ENCODE measurements around the gene DDX19B.
"Not testable (repeated sequence)": the region's sequence is repeated elsewhere in the genome, so short reads cannot be mapped to it uniquely, and the experiment has no call there.

The DDX19B gene

DNA sequence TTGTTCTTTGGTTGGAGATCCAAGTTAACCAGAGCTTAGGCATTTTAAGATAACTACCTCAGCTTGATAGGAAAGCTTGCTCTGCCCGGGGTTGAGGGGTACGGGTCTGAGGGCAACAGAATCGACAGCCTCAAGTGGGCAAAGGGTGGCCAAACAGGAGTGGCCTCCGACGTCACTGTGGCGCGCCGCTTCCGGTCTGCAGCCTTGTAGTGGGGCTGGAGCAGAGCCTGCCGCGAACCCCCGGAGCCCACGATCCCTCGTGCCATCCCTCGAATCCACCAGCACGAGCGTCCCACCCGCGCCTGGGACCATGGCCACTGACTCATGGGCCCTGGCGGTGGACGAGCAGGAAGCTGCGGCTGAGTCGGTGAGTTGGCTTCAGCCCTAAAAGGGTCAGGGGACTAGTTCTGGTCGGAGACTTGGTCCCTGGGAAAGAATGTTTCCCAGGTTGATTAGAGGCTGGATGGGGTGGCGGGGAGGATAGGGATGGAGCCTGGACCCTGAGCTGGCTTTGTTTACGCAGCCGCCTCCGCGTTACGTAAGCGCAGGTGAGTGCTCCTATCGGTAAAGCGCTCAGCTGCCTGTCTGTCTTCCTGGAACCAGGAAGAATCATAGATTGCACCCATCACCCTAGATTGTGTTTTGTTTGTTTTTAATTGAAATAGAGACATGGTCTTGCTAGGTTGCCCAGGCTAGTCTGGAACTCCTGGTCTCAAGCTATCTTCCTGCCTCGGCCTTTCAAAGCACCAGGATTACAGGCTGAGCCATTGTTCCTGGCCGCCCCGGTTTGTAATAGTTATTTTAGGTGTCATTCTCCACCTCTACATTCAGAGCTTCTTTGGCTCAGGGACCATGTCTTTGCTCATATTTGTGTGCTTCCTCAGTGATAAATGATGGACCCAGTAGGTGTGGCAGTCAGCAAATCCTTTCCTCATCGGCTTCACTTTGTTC, at the start of gene DDX19B:
TSS of gene DDX19B (plus strand) at position 199 of the 951 bp plus-strand sequence. CDS start at position 311, 112 bp downstream.
- DNase-seq: peak; percentile 18 to 84 (median 63)

- not testable (repeated sequence) for DNase-seq
Observed at GRCh38 chr16:70249697-70250096, 49.3 kb upstream of the DDX19B start.

- peak in 2 of 14 donors; percentile 30 to 43 for DNase-seq
Observed at GRCh38 chr16:70250748-70251628, 48.0 kb upstream of the DDX19B start.

GRCh38 chr16:70251629-70252354, 47.2 kb upstream of the DDX19B start, which contains the start of gene EXOSC6:
Gene EXOSC6 (minus strand): TSS chr16:70251940. CDS start chr16:70251900, 40 bp downstream.
- peak; percentile 20 to 92 (median 84) for DNase-seq

DNA sequence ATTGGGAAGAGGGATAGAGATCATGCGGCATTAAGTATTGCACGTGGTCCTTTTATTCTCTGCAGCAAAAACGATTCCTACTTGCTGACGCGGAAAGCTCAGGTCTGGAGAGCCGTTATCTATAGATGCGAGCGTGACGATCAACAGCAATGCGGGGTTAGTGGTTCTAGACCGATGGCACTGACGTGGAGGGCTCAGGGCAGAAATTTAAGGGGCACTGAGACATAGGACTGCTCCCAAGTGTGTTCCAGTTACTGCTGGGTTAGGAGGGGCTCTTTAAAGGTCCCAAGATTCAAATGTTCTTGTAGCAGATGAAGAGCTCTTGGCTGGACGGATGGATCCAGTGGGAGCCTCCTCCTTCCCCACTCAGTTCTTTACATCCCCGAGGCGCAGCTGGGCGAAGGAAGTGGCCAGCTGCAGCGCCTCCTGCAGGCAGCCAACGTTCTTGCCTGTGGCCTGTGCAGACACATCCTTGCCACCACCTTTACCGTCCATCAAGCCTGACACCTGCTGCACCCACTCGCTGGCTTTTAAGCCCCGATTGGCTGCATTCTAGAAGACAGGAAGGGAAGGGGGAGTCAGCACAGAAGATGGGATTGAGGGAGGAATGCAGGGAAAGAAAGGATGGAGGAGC, 46.5 kb upstream of the DDX19B start:
- peak in 1 of 14 donors; percentile 5 for DNase-seq

DNA sequence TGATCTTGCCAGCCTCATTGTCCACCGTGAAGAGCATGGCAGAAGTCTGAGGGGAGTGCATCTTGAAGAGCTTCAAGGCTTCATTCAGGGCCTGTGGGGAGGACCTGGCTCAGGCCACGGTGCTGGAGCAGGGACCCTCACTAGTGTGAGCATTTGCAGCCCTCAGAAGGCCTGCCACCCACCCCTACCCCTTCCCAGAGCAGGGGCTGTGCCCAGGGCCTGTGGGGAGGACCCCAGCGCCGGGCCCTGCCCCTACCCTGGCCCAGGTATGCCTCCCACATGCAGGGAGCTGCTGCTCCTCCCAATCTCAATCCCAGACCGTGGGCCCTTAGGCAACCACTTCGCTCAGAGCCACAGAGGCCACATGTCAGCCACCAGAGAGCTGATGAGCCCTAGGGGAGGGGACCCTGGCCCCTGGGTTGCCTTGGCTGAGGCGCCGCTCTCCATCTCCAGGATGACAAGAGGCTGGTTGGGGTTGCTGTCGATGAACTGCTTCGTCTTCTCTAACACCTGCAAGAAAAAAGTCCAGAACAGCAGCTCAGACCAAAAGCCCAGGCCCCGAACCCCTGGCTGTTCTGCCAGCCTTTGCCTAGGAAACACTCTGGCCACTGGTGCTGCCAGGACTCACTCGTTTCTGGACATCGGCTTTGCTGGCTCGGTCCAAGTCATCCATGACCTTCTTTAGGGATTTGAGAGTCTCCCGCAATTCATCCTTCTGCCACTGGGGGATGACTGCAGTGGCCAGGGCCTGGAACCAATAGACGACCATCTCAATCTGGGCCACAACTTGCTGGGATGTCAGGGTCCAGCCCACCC, 45.5 kb upstream of the DDX19B start:
- DNase-seq: no peak

DNA sequence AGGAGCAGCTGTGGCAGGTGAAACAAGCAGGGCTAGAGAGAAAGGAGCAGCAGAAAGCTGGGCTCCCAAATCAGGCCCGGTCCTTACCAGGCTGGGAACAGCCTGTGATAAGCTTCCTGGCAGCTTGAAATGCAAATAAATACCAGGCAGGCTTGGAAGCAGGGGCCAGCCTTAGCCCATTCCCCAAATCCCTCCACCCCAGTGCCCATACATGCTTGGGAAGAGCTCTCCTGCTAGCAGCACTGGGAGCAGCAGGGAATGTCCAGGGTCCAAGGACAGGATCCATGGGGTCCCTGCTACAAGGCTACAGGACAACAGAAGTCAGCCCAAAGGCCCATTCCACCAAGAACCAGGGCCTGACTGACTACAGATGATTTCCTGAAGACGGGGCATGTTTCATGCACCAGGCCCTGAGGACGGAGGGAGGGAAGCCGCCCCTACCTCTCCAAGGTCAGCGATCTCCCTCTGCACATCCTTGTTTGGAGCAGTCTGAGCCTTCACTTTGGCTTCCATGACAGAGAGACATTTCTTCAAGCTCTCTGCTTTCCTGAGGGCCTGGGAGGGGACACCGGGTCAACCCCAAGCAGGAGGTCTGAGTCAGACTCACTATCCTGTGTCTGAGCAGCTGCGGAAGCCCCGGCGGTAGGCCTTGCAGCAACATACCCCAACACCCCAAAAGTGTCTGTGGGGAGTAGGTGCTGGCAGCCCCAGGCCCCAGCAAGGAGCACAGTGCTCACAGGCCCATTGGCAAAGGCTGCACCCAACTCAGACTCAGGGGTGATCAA, 44.6 kb upstream of the DDX19B start:
- DNase-seq: no peak

GRCh38 chr16:70254965-70255286, 44.1 kb upstream of the DDX19B start:
- no peak for DNase-seq

DNA sequence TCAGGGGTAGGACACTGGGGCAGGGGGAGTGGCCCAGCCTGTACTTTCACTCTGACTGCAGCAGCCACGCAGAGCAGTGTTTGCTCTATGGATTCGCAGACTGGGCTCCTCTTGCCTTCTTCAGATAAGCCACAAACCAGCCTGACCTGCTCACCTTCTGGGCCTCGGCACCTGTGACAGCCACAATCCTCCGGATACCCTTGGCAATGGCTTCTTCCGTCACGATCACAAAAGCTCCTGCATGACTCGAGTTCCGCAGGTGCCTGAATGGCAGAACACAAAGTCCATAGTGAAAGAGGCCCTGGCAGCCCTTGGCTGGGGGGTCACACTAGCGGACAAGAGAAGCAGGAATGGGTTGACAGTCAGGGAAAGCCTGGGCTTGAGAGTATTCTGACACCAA, 43.4 kb upstream of the DDX19B start:
- DNase-seq: no peak

DNA sequence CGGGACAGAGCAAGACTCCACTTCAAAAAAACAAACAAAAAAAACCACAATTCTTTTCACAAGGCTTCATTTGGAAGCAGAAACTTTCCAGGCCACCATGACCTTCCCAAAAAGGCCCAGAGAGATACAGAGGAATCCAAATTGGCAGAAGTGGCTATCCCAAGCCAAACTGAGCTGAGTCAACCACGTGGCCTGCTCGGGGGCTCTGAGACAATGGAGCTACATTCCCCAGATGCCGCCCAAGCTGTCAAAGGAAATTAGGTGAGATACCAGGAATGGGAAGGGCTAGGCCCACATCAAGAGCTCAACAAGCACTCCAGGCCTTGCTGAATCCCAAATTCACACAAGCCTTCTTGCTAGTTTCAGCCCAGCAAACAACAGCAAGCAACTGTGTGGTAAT, 41.6 kb upstream of the DDX19B start:
- no peak for DNase-seq

- DNase-seq: no peak
Observed at GRCh38 chr16:70258065-70258464, 40.9 kb upstream of the DDX19B start.

GRCh38 chr16:70258946-70259345, 40.0 kb upstream of the DDX19B start:
- no peak for DNase-seq

GRCh38 chr16:70259903-70260302, 39.1 kb upstream of the DDX19B start:
- not testable (repeated sequence) for DNase-seq

DNA sequence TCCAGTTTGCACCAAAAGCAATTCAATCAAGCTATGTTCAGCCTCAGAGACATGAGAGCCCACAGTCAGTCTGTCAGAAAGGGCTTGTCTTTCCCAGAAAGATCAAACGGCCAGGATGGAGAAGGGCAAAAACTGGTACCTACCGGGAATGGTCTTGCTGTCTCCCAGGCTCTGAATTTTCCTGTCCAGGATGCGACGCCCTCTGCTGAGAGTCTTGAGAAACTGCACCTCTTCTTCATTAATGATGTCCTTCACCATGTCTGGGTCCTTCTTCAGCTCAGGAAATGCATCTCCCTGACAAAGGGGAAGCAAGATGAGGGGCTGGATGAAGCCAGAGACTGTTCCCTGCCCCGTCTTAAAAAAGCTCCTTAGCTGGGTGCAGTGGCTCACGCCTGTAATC, 31.5 kb upstream of the DDX19B start:
- DNase-seq: no peak

- DNase-seq: not testable (repeated sequence)
Observed at GRCh38 chr16:70267922-70268321, 31.1 kb upstream of the DDX19B start.

- DNase-seq: no peak
Observed at GRCh38 chr16:70269471-70269870, 29.5 kb upstream of the DDX19B start.

- DNase-seq: peak in 1 of 14 donors; percentile 8
Observed at GRCh38 chr16:70270176-70270575, 28.8 kb upstream of the DDX19B start.

DNA sequence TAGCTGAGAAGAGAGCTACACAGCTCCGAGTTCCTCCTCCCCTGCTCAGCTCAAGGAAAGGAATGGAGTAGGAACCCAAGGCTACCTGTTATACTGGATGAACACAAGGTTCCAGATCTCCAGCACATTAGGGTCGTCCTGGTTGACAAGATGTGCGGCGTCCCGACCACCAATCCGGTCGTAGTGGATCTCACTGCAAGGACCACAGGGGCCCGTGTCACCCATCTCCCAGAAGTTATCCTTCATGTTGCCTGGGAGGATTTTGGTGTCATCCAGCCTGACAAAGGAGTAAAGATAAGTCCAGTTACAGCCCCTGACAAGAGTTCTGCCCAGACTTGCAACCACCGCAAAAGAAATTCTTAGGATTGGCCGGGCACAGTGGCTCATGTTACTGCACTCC, 27.3 kb upstream of the DDX19B start:
- no peak for DNase-seq

DNA sequence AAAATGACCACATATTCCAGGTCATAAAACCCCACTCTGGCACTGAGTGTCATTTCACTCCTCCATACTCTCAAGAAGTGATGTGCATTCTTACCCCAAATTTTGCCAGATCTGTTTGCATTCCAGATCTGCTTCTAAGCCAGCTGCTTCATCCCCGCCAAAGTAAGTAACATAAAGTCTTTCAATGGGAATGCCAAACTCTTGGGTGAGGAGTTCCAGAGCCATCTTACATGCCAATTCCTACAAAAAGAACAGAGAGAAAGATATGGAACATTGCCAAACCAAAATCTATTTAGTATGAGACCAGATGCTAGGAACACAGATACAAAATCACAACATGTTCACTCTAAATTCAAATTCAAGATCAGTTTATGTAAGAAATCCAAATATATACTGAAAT, 22.6 kb upstream of the DDX19B start:
- DNase-seq: no peak

GRCh38 chr16:70287304-70287971, 11.5 kb upstream of the DDX19B start:
- DNase-seq: not testable (repeated sequence)
